Adrenal gland (tissue), 12 donors: ENCODE measurements around the gene HSD17B8. TPM values are rescaled to one million over a fixed set of nuclear protein-coding genes. Genes with fewer than 3 reads are reported as not detected.
A peak's percentile ranks its signal among the peaks of the same experiment; 100 is the strongest.

ENCODE experiments used
- DNase-seq, 7 donors: peaks; one replicate each; pipeline ENCODE4 v3.0.0-alpha.2; 2019 to 2020
- H3K27ac ChIP-seq, 5 donors: fragments of 200-600 bp; sonication (generic) in 4 of 5; 1 replicate in 3 of 5; 2 replicates in 2 of 5; pipeline versions ENCODE4 v1.5.1 to v1.8.0; 2016 to 2020; ENCODE audit warnings: mild to moderate bottlenecking in 1 of 5
- H3K27me3 ChIP-seq: fragments of 200-600 bp; 2 replicates; pipeline ENCODE4 v1.8.0; 2021
- H3K36me3 ChIP-seq, 2 donors: fragments of 200-600 bp; replicated peaks in 1 of 2; 1 replicate in 1 of 2; 2 replicates in 1 of 2; pipeline versions ENCODE4 v1.5.1 to v1.8.0; 2018 to 2022
- H3K4me1 ChIP-seq, 2 donors: fragments of 200-600 bp; replicated peaks in 1 of 2; 1 replicate in 1 of 2; 2 replicates in 1 of 2; pipeline versions ENCODE4 v1.5.1 to v1.8.0; 2018 to 2021
- H3K4me3 ChIP-seq, 4 donors: fragments of 200-600 bp; sonication (generic) in 3 of 4; one replicate each; pipeline ENCODE4 v1.5.1; 2016 to 2018
- H3K9me3 ChIP-seq, 3 donors: fragments of 200-600 bp; sonication (generic) in 1 of 3; replicated peaks in 1 of 3; 1 replicate in 2 of 3; 2 replicates in 1 of 3; pipeline versions ENCODE4 v1.5.1 to v1.8.0; 2016 to 2021
- POLR2A ChIP-seq, 2 donors: fragments of 450-650 bp; IDR thresholded peaks; one replicate each; pipeline ENCODE4 v1.6.1; 2017; ENCODE audit warnings: antibody characterized with exemption in 2 of 2, mild to moderate bottlenecking in 2 of 2, moderate library complexity in 1 of 2
- WGBS, 4 donors: extraction: QIAGEN DNeasy Blood & Tissue Kit in 2 of 4; methylation state at CpG; one replicate each; pipeline versions ENCODE4 v1.1.5 to v1.1.7; 2013 to 2017; 5-methylcytosine and 5-hydroxymethylcytosine counted together
- intact Hi-C, 2 donors: fragments of 100-400 bp; cut with DNase I; formaldehyde crosslinking; loops; one replicate each; pipeline versions ENCODE4 v1.14.1 to v1.15.0; 2022 to 2023
- polyA plus RNA-seq, 3 donors: library from polyadenylated mRNA; stranded (reverse); fragments of 200-250 nt in 2 of 3; fragments of 350-450 nt in 1 of 3; fragmentation: Illumina TruSeq in 1 of 3; extraction: RNeasy Lipid Tissue Mini Kit (QIAGEN cat#74804) in 1 of 3; gene quantifications; one replicate each; pipeline ENCODE4 v1.2.3, GENCODE V29; 2013 to 2014
- total RNA-seq, 9 donors: library from RNA; depleted of rRNA in 4 of 9; stranded (reverse); fragments of >200 nt in 4 of 9; fragments of 120-200 nt in 1 of 9; fragmentation: NEBNext Ultra II Directional in 1 of 9; extraction: Animal tissue kit (Norgen Biotek cat#: 25700) in 1 of 9; gene quantifications; one replicate each; pipeline versions ENCODE4 v1.1.0 to v1.2.4, GENCODE V29; 2013 to 2023
- TF ChIP-seq, protein P1 (sequence below), 6 experiments: fragments of 450-650 bp in 4 of 6; fragments of 200-600 bp in 2 of 6; sonication (generic) in 1 of 6; IDR thresholded peaks; 1 replicate in 5 of 6; 2 replicates in 1 of 6; pipeline versions ENCODE4 v1.5.1 to v1.8.0; 2016 to 2021; ENCODE audit warnings: antibody characterized with exemption in 6 of 6, mild to moderate bottlenecking in 2 of 6, moderate library complexity in 1 of 6
- donor health status: healthy with polysubstance abuse.
- donor health status: Bipolar disorder and iron deficiency.
- donor health status: DM: yes; HTN: yes; CAD: no.
- donor health status: DM: no; HTN: no; CAD: no.
- donor health status: DM: no; HTN: no; CAD: no.
- donor health status: DM: yes; HTN: yes; CAD: no.

HSD17B8 gene
- total and polyA plus RNA-seq, 12 donors = 13.4 to 96.3 (median 32.7) TPM

GRCh38 chr6:33192671-33193602, 11.5 kb upstream of the HSD17B8 start:
- DNase-seq = peak in 4 of 7 donors; percentile 23 to 53 (median 40)
- H3K4me1 ChIP-seq = peaks cover 9 to 21% of the 10 kb centered on the region in 2 donors
- H3K27me3 ChIP-seq = peaks cover 13% of the 10 kb centered on the region
- WGBS, 4 donors = 2 to 5% (median 2%) methylated on average over 21 to 71 of the region's 72 CpGs
- no peaks in the 10 kb centered on the region for H3K9me3 ChIP-seq
- TF ChIP-seq POLR2A (IDR thresholded peaks at IDR 0.05) = no peak
- TF ChIP-seq, protein P1, sequence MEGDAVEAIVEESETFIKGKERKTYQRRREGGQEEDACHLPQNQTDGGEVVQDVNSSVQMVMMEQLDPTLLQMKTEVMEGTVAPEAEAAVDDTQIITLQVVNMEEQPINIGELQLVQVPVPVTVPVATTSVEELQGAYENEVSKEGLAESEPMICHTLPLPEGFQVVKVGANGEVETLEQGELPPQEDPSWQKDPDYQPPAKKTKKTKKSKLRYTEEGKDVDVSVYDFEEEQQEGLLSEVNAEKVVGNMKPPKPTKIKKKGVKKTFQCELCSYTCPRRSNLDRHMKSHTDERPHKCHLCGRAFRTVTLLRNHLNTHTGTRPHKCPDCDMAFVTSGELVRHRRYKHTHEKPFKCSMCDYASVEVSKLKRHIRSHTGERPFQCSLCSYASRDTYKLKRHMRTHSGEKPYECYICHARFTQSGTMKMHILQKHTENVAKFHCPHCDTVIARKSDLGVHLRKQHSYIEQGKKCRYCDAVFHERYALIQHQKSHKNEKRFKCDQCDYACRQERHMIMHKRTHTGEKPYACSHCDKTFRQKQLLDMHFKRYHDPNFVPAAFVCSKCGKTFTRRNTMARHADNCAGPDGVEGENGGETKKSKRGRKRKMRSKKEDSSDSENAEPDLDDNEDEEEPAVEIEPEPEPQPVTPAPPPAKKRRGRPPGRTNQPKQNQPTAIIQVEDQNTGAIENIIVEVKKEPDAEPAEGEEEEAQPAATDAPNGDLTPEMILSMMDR (IDR thresholded peaks at IDR 0.05) = peak in 1 of 6 experiments; percentile 2
- peak overlapping the region in 2 of 4 donors; percentile 4 to 44 for H3K4me3 ChIP-seq
- peaks cover 0 to 33% of the 10 kb centered on the region in 2 donors for H3K36me3 ChIP-seq
- intact Hi-C loops = no loop called here
- H3K27ac ChIP-seq = no peak overlapping the region

GRCh38 chr6:33193619-33194018, 10.8 kb upstream of the HSD17B8 start:
- no peak for DNase-seq
- Histone ChIP-seq H3K27ac (no peak overlapping the region), H3K4me3 (peak overlapping the region in 1 of 4 donors; percentile 44), H3K36me3 (peaks cover 0 to 33% of the 10 kb centered on the region in 2 donors), H3K9me3 (no peaks in the 10 kb centered on the region), H3K27me3 (peaks cover 13% of the 10 kb centered on the region), H3K4me1 (peaks cover 16 to 28% of the 10 kb centered on the region in 2 donors)
- TF ChIP-seq, protein P1 (IDR thresholded peaks at IDR 0.05) = no peak
- TF ChIP-seq POLR2A (IDR thresholded peaks at IDR 0.05) = no peak
- WGBS, 4 donors = 59 to 70% (median 65%) methylated on average over 6 of the region's 6 CpGs
- intact Hi-C loops = no loop called here

DNA sequence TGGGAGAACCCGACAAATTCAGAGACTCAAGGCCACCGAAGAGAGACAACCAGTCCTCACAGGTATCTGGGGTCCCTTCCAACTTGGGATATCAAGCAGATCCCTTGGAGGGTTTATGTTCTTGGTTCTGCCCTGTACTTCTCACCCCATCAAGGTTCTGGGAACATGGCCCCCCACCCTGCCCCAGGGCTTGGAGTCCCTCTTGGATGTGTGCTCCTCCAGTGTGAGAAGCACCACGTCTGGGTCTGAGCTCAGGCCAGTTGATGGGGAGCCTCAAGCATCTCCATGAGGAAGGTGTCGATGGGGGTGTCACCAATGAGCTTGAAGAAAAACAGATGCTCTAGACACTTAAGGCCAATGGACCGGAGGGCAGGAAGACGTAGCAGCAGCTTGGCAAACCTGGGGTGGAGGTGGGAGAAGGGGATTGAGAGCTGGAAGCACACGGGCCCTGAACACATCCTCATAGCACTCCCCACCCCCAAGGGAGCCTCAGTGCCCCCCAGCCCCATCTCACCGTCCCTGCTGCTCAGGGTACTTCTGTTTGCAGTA, 9.9 kb upstream of the HSD17B8 start:
- Histone ChIP-seq H3K27ac (no peak overlapping the region), H3K9me3 (no peaks in the 10 kb centered on the region), H3K36me3 (peaks cover 0 to 33% of the 10 kb centered on the region in 2 donors), H3K27me3 (peaks cover 13% of the 10 kb centered on the region), H3K4me3 (no peak overlapping the region), H3K4me1 (peaks cover 23 to 37% of the 10 kb centered on the region in 2 donors)
- WGBS, 4 donors = 77 to 100% (median 85%) methylated on average over 5 to 8 of the region's 8 CpGs
- intact Hi-C loops = no loop called here
- peak in 1 of 7 donors; percentile 55 for DNase-seq
- TF ChIP-seq, protein P1 (IDR thresholded peaks at IDR 0.05) = no peak
- TF ChIP-seq POLR2A (IDR thresholded peaks at IDR 0.05) = no peak
